Stimulated activated naive B cell treated with anti-CD40 and anti-IgM and Interleukin-4, amounts not matched to agents 10 μg/mL and 1 μg/mL and 100 μg/mL, for 72 hours (primary cell): Measurements from ENCODE around the gene CDCA5.
"Not testable (repeated sequence)": the region's sequence is repeated elsewhere in the genome, so short reads cannot be mapped to it uniquely, and the experiment has no call there.

Source experiments
- ATAC-seq, 2 donors: fragments of 150-1000 bp; cut with Tn5 transposase; replicated peaks; 2 replicates each; pipeline ENCODE4 v1.10.0; 2021; ENCODE audit warnings: moderate library complexity in 1 of 2
- DNase-seq: peaks from one replicate; pipeline ENCODE4 v3.0.0; 2021
- H3K27ac Mint-ChIP-seq: one replicate; pipeline ENCODE4 v1.8.0; 2022; ENCODE audit warnings: mild to moderate bottlenecking, mixed read lengths
- H3K27me3 Mint-ChIP-seq, 2 donors: one replicate each; pipeline ENCODE4 v1.8.0; 2022; ENCODE audit warnings: mixed read lengths in 2 of 2
- H3K36me3 Mint-ChIP-seq, 2 donors: one replicate each; pipeline ENCODE4 v1.8.0; 2022; ENCODE audit warnings: mixed read lengths in 2 of 2, mild to moderate bottlenecking in 1 of 2
- H3K4me1 Mint-ChIP-seq, 2 donors: one replicate each; pipeline ENCODE4 v1.8.0; 2022; ENCODE audit warnings: mixed read lengths in 2 of 2, mild to moderate bottlenecking in 1 of 2
- H3K4me3 Mint-ChIP-seq, 2 donors: one replicate each; pipeline ENCODE4 v1.8.0; 2022; ENCODE audit warnings: mild to moderate bottlenecking in 2 of 2, mixed read lengths in 2 of 2, moderate library complexity in 1 of 2
- H3K9me3 Mint-ChIP-seq, 2 donors: one replicate each; pipeline ENCODE4 v1.8.0; 2022; ENCODE audit warnings: mixed read lengths in 2 of 2, mild to moderate bottlenecking in 1 of 2

Gene CDCA5

GRCh38 chr11:65125197-65126056 lies 41.6 kb upstream of the CDCA5 start:
- ATAC-seq (no peak), DNase-seq (no peak)
- Mint-ChIP-seq H3K4me1 (peaks cover 38 to 75% of the 10 kb centered on the region in 2 donors), H3K27me3 (no peaks in the 10 kb centered on the region), H3K4me3 (no peak overlapping the region), H3K36me3 (peaks cover 56 to 73% of the 10 kb centered on the region in 2 donors), H3K27ac (peak overlapping the region; percentile 5), H3K9me3 (no peaks in the 10 kb centered on the region)

- no peak for ATAC-seq
- Mint-ChIP-seq H3K9me3 (no peaks in the 10 kb centered on the region), H3K27me3 (no peaks in the 10 kb centered on the region), H3K4me3 (peak overlapping the region in 1 of 2 donors; percentile 26), H3K27ac (peak overlapping the region; percentile 33), H3K4me1 (peaks cover 33 to 75% of the 10 kb centered on the region in 2 donors), H3K36me3 (peaks cover 52 to 73% of the 10 kb centered on the region in 2 donors)
- DNase-seq = no peak
Observed at GRCh38 chr11:65124480-65125196, 40.8 kb upstream of the CDCA5 start.

GRCh38 chr11:65121865-65122696 lies 38.2 kb upstream of the CDCA5 start, which contains the start of the genes FAU and MRPL49:
Gene FAU, minus strand, starts transcription at chr11:65122134. Its CDS starts 321 bp downstream, at chr11:65121813.
Gene MRPL49, plus strand, starts transcription at chr11:65122321. Its CDS starts 26 bp downstream, at chr11:65122347.
- peak; percentile 84 to 86 for ATAC-seq
- peak; percentile 98 for DNase-seq
- Mint-ChIP-seq H3K4me3 (peak within 1 kb of the TSS; percentile 94 to 100), H3K27ac (peak within 1 kb of the TSS; percentile 100), H3K4me1 (peaks cover 37 to 80% of the 10 kb centered on the region in 2 donors), H3K27me3 (no peaks in the 10 kb centered on the region), H3K9me3 (no peaks in the 10 kb centered on the region), H3K36me3 (peaks cover 51 to 79% of the 10 kb centered on the region in 2 donors)

GRCh38 chr11:65121447-65121864 lies 37.6 kb upstream of the CDCA5 start:
- ATAC-seq (no peak), DNase-seq (no peak)
- peak overlapping the region; percentile 94 to 100 for H3K4me3 Mint-ChIP-seq
- H3K27me3 Mint-ChIP-seq = no peaks in the 10 kb centered on the region
- H3K36me3 Mint-ChIP-seq = peaks cover 45 to 76% of the 10 kb centered on the region in 2 donors
- peak overlapping the region; percentile 100 for H3K27ac Mint-ChIP-seq
- no peaks in the 10 kb centered on the region for H3K9me3 Mint-ChIP-seq
- H3K4me1 Mint-ChIP-seq = peaks cover 31 to 79% of the 10 kb centered on the region in 2 donors

- Mint-ChIP-seq H3K4me3 (peak overlapping the region; percentile 94 to 100), H3K4me1 (peaks cover 31 to 79% of the 10 kb centered on the region in 2 donors), H3K36me3 (peaks cover 44 to 72% of the 10 kb centered on the region in 2 donors)
Observed at GRCh38 chr11:65120831-65121230, 37.0 kb upstream of the CDCA5 start.

GRCh38 chr11:65119670-65119995 lies 35.8 kb upstream of the CDCA5 start:
- DNase-seq (no peak), ATAC-seq (no peak)
- H3K9me3 Mint-ChIP-seq = no peaks in the 10 kb centered on the region
- peak overlapping the region in 1 of 2 donors; percentile 29 for H3K4me3 Mint-ChIP-seq
- peak overlapping the region; percentile 100 for H3K27ac Mint-ChIP-seq
- H3K4me1 Mint-ChIP-seq = peaks cover 31 to 78% of the 10 kb centered on the region in 2 donors
- no peaks in the 10 kb centered on the region for H3K27me3 Mint-ChIP-seq
- H3K36me3 Mint-ChIP-seq = peaks cover 46 to 69% of the 10 kb centered on the region in 2 donors

More at GRCh38 chr11:65120831-65121230, 37.0 kb upstream of the CDCA5 start:
- H3K9me3 Mint-ChIP-seq = no peaks in the 10 kb centered on the region
- DNase-seq (no peak), ATAC-seq (no peak)
- H3K27me3 Mint-ChIP-seq = no peaks in the 10 kb centered on the region
- H3K27ac Mint-ChIP-seq = peak overlapping the region; percentile 100

GRCh38 chr11:65118891-65119669 lies 35.2 kb upstream of the CDCA5 start:
- not testable (repeated sequence) for ATAC-seq, H3K9me3 Mint-ChIP-seq, H3K27me3 Mint-ChIP-seq, DNase-seq
- Mint-ChIP-seq H3K4me3 (peak overlapping the region in 1 of 2 donors; percentile 33), H3K4me1 (peaks cover 28 to 74% of the 10 kb centered on the region in 2 donors), H3K36me3 (peaks cover 45 to 65% of the 10 kb centered on the region in 2 donors), H3K27ac (peak overlapping the region; percentile 98)

GRCh38 chr11:65118097-65118837 lies 34.4 kb upstream of the CDCA5 start:
- H3K4me3 Mint-ChIP-seq = peak overlapping the region; percentile 89 to 91
- H3K27me3 Mint-ChIP-seq = no peaks in the 10 kb centered on the region
- DNase-seq = no peak
- peaks cover 47 to 64% of the 10 kb centered on the region in 2 donors for H3K36me3 Mint-ChIP-seq
- no peak for ATAC-seq
- H3K27ac Mint-ChIP-seq = peak overlapping the region; percentile 98
- peaks cover 30 to 75% of the 10 kb centered on the region in 2 donors for H3K4me1 Mint-ChIP-seq
- H3K9me3 Mint-ChIP-seq = no peaks in the 10 kb centered on the region

- Mint-ChIP-seq H3K27me3 (no peaks in the 10 kb centered on the region), H3K4me1 (peaks cover 35 to 81% of the 10 kb centered on the region in 2 donors), H3K27ac (peak within 1 kb of the TSS; percentile 98), H3K4me3 (peak within 1 kb of the TSS; percentile 89 to 91), H3K9me3 (no peaks in the 10 kb centered on the region), H3K36me3 (peaks cover 46 to 64% of the 10 kb centered on the region in 2 donors)
- ATAC-seq = peak; percentile 62 to 74
- DNase-seq = peak; percentile 100
Observed at GRCh38 chr11:65117206-65118096, 33.6 kb upstream of the CDCA5 start, which contains the start of gene ZNHIT2. Gene ZNHIT2, minus strand, starts transcription at chr11:65117701. Its CDS starts 48 bp downstream, at chr11:65117653.

- Mint-ChIP-seq H3K36me3 (peaks cover 39 to 60% of the 10 kb centered on the region in 2 donors), H3K9me3 (no peaks in the 10 kb centered on the region), H3K4me3 (peak overlapping the region; percentile 89 to 91), H3K27me3 (no peaks in the 10 kb centered on the region), H3K4me1 (peaks cover 41 to 88% of the 10 kb centered on the region in 2 donors), H3K27ac (peak overlapping the region; percentile 98)
- DNase-seq (peak; percentile 56), ATAC-seq (peak; percentile 14 to 22)
Observed at GRCh38 chr11:65116370-65117205, 32.7 kb upstream of the CDCA5 start.
